Amniotic stem cell (primary cell): ENCODE measurements around the gene PLEKHG7.
"Not testable (repeated sequence)": the region's sequence is repeated elsewhere in the genome, so short reads cannot be mapped to it uniquely, and the experiment has no call there.

Source experiments
- DNase-seq: peaks from one replicate; lab custom pipeline; 2025; lab: John Stamatoyannopoulos, UW

The PLEKHG7 gene

DNA sequence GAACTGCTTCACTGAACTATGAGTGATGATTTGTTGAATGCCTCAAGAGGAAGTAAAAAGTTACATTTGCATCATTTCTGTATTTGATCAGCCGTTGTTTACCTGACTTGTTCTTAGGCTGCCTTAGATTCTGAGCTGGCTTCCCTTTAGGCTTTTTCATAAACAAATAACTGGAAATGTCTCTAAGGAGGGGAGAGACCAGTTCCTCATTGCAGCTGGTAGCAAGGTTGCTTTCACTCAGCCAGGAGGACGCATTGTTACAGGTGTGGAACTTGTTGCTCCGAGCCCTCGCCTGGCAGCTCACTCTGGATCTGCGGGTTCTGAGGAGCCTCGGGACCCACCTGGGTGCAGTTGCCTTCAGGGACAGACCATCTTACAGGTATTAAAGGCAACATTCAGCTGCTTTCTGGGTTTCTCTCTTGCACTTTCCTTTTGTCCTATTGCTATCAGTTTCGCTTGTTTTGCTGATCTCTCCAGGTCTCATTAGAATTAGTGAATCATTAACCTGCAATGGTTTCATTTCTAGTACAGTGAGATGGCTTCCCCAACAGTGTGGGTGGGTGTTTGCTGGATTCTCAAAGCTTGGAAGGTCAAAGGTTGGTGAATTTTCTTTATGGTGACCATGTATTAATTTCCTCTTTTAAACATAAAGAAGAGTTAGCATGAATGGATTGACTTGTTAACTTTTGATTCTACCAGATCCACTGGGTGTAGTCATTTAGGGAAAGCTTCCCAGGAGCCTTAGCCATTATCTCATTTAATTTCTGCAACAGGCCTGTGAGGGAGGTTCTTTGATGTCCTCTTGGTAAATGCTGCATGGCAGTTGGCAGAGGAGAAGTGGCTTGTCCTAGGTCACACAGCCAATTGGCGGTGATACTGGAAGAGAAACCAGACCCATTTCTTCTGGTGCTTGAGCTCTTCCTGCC is at the start of gene PLEKHG7:
PLEKHG7 (plus strand) TSS at position 236 of the 926 bp plus-strand sequence. CDS start 3,643 bp downstream, outside the sequence.
- no peak for DNase-seq

DNA sequence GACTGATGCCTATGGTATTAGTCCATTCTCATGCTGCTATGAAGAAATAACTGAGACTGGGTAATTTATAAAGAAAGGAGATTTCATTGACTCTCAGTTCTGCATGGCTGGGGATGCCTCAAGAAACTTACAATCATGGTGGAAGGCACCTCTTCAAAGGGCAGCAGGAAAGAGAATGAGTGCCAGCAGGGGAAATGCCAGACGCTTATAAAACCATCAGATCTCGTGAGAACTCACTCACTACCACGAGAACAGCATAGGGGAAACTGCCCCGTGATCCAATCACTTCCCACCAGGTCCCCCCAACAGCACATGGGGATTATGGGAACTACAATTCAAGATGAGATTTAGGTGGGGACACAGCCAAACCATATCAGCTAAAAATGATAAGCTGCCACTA is 48.5 kb upstream of the PLEKHG7 start:
- DNase-seq, result not testable (repeated sequence)

DNA sequence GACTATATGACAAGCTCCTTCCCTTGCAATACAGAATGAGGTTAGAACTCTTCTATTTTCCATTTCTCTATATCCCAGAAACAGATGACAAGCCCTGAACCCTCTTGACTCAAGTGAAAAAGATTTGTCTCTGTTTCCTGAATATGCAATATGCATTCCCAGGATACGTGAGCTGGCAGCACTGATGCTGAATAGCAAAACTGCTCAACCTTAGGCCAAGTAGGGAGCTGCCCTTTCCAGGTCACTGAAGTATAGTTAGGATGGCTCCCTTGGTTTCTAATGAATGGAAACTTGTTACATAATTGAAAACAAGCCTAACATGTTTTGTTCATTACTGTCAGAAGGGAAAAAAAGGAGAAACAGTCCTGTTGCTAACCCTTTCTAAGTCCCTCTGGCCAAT is 47.9 kb upstream of the PLEKHG7 start:
- DNase-seq, result no peak

DNA sequence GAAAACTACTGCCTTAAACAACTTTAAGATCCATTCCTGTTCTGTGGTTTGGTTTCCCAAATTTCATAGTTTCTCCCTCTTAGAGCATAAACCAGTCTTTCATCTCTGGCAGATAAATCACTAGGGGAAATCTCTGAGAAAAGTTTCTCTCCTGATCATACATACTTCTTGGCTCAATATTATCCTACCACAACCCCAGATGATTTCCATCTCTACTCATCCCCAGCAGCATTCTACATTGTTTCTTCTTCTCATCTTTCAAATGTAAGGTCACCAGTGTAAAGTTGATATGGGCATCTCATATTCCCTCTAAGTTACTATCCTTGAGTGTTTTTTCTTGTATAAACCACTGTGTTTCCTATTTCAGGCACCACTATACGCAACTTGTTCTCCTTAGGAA is 45.9 kb upstream of the PLEKHG7 start:
- DNase-seq, result no peak

- DNase-seq, result no peak
Measured at GRCh38 chr12:92657770-92658169, 45.0 kb upstream of the PLEKHG7 start.

DNA sequence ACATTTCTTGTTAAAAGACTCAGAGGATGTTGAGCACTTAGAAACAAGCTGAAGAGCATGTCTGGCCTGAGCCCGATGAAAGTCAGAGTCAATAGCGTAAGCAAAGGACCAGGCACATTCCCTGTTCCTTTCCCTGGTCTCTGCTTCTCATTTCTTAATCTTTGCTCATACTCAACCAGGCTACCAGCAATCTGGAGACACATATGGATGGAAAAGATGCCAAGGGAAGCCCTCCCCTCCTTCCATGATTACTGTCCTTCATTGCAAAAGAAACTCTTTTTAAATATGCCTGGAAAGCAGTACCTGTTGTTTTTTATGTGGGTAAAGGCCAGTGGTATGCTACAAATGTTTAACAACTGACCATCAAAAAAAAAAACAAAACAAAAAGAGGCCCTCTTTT is 44.2 kb upstream of the PLEKHG7 start:
- DNase-seq, result no peak

DNA sequence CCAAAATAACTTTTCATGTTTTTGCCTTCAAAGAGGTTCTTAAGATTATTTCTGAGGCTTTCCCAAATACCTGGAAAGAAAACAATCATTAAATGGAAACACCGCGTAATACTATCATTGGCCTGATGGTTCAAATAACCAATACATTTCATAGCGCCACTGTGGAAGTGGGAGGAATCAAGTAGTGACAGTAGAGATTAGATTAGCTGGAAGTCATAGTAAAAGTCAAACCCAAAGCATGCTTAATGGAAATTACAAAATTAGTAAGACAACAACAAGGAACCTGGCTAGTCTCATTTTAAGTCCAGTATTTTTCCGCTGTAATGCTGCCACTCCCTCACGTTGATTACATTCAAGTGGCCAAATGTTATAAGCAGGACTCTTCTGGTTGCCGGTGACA is 41.5 kb upstream of the PLEKHG7 start:
- no peak for DNase-seq

- DNase-seq, result no peak
Measured at GRCh38 chr12:92665496-92665895, 37.3 kb upstream of the PLEKHG7 start.

GRCh38 chr12:92668739-92669138 is 34.0 kb upstream of the PLEKHG7 start:
- no peak for DNase-seq

- not testable (repeated sequence) for DNase-seq
Measured at GRCh38 chr12:92671524-92671923, 31.3 kb upstream of the PLEKHG7 start.

- DNase-seq, result no peak
Measured at GRCh38 chr12:92673756-92674155, 29.0 kb upstream of the PLEKHG7 start.

DNA sequence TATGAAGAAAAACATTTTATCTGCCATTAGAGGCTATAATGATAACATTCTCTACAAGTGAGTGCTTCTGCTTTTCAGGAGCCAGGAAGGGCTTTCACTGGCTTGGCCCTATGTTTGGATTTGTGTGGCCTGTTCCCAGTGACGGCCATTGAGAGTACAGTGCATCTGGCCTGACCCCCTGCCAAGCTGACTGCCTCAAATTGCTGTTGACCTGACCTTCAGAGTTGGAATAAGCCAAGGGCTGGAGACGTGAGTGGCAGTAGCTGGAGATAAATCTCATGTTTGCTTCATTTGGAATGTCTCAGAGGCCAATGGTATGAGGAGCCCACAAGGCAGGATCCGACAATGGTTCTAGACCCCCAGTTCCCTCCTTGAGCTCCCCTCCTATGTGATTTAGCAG is 28.3 kb upstream of the PLEKHG7 start:
- no peak for DNase-seq

- DNase-seq, result no peak
Measured at GRCh38 chr12:92675092-92675865, 27.5 kb upstream of the PLEKHG7 start.

GRCh38 chr12:92676710-92677109 is 26.1 kb upstream of the PLEKHG7 start:
- DNase-seq, result no peak

- DNase-seq, result no peak
Measured at GRCh38 chr12:92690601-92691000, 12.2 kb upstream of the PLEKHG7 start.

GRCh38 chr12:92695056-92695455 is 7.7 kb upstream of the PLEKHG7 start:
- no peak for DNase-seq

- DNase-seq, result no peak
Measured at GRCh38 chr12:92695577-92695976, 7.2 kb upstream of the PLEKHG7 start.

GRCh38 chr12:92696216-92696615 is 6.6 kb upstream of the PLEKHG7 start:
- DNase-seq, result no peak

- no peak for DNase-seq
Measured at GRCh38 chr12:92698474-92698873, 4.3 kb upstream of the PLEKHG7 start.

- DNase-seq, result no peak
Measured at GRCh38 chr12:92701441-92701840, 1.3 kb upstream of the PLEKHG7 start.

- DNase-seq, result no peak
Measured at GRCh38 chr12:92703786-92704185, 997 bp downstream of the PLEKHG7 start.

DNA sequence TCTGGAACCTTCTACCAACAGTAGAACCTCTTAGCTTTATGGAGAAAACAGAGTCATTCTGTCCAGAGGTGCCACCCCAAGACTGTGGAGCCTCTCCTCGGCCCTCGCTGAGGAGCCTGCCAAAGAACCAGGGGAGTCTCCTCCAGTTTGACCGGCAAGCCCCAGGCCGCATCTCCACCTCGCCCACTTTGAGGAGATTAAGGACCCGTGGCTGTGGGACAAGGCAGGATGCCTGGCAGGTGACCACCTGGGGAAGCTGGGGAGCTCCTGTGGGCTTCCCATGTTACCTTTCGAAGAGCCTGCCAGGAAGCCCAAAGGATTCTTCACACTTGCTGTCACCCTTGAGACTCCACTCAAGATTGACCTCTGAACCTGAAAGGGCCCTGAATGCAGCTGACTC is 3.8 kb downstream of the PLEKHG7 start:
- no peak for DNase-seq

GRCh38 chr12:92707926-92708325 is 5.1 kb downstream of the PLEKHG7 start:
- no peak for DNase-seq
